ENCODE data around the gene MAP4K2.
"Not testable (repeated sequence)": the region's sequence is repeated elsewhere in the genome, so short reads cannot be mapped to it uniquely, and the experiment has no call there.

The MAP4K2 gene

DNA sequence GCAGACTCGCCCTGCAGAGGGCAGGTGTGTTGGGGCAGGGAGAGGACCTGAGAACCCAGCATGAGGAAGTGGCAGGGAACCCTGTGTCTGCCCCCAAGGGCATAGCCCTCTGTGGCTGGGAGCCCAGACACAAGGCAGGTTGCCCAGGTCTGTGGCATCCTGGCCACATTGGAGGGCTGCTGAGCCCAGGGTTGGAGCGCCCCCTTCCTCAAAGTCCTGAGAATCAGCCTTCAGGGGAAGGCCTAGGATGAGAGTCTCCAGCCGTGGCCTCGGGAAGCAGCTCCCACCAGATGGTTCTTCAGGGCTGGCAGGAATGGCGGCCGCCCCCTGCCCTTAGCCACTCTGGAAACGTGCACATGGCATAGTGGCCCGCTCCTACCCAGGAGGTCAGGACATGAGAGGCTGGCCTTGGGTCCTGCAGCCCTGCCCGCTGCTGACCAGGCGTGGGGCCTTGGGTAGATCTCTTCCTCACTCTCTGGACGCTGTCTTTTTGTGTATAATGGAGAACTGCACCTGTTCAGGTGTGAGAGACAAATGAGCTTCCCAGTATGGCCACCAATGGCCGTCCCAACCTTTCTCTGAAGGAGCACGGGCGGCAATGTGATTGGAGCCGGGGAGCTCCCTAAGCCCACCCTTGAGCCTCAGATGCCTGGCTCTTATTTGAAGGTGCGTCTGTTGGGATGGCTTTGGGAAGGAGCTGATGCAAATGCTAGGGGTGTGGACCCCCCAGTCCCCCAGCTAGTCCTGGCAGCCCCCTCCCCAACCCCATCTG is 46.0 kb upstream of the MAP4K2 start (continued):
- no peak for TF ChIP-seq TOX (CRISPR knock-in tag; IDR thresholded peaks at IDR 0.05; ENCODE audit: borderline replicate concordance)
- no peak for TF ChIP-seq ZC3H10 (CRISPR knock-in tag; IDR thresholded peaks at IDR 0.05)
- TF ChIP-seq ZFP3 (CRISPR knock-in tag; IDR thresholded peaks at IDR 0.05), result no peak
- no peak for TF ChIP-seq CSDC2 (CRISPR knock-in tag; IDR thresholded peaks at IDR 0.05)
- TF ChIP-seq RARB (CRISPR knock-in tag; IDR thresholded peaks at IDR 0.05), result no peak
- TF ChIP-seq OSR1 (CRISPR knock-in tag; IDR thresholded peaks at IDR 0.05), result no peak
- no peak for TF ChIP-seq ESRRG (CRISPR knock-in tag; IDR thresholded peaks at IDR 0.05)
- TF ChIP-seq ARNTL (CRISPR knock-in tag; IDR thresholded peaks at IDR 0.05; ENCODE audit: borderline replicate concordance, low read depth), result no peak
- TF ChIP-seq, protein P1, sequence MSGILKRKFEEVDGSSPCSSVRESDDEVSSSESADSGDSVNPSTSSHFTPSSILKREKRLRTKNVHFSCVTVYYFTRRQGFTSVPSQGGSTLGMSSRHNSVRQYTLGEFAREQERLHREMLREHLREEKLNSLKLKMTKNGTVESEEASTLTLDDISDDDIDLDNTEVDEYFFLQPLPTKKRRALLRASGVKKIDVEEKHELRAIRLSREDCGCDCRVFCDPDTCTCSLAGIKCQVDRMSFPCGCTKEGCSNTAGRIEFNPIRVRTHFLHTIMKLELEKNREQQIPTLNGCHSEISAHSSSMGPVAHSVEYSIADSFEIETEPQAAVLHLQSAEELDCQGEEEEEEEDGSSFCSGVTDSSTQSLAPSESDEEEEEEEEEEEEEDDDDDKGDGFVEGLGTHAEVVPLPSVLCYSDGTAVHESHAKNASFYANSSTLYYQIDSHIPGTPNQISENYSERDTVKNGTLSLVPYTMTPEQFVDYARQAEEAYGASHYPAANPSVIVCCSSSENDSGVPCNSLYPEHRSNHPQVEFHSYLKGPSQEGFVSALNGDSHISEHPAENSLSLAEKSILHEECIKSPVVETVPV (CRISPR knock-in tag; IDR thresholded peaks at IDR 0.05), result no peak

DNA sequence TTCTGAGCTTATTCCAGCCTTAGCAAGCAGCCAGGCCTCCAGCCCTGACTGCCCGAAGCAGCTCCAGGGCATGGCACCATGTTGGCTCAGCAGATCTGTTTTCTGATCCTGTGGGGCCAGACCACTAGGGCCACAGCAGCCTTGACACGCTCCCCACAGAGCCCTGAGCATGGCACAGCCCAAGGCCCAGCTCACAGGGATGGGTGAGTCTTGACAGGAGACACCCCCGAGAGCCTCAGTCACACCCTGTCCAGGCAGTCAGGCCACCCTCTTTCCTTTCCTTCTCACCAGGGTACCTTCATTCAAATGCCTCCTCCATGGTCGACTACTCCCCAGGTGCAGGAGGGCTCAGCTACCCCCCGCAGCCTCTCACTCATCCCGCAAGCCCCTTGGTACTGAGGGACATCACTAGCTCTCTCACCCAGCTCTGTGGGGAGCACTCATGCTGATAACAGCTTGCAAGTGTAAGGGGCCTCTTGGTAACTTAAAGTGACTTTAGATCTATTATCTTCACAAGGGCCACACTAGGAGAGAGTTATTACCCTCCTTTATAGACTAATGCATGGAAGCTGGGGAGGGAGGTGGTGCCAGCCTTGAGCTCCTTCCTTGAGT is 45.3 kb upstream of the MAP4K2 start:
- no peak for TF ChIP-seq ZC3H10 (CRISPR knock-in tag; IDR thresholded peaks at IDR 0.05)
- TF ChIP-seq PPARA (CRISPR knock-in tag; IDR thresholded peaks at IDR 0.05; ENCODE audit: borderline replicate concordance), result no peak
- TF ChIP-seq, protein P2, sequence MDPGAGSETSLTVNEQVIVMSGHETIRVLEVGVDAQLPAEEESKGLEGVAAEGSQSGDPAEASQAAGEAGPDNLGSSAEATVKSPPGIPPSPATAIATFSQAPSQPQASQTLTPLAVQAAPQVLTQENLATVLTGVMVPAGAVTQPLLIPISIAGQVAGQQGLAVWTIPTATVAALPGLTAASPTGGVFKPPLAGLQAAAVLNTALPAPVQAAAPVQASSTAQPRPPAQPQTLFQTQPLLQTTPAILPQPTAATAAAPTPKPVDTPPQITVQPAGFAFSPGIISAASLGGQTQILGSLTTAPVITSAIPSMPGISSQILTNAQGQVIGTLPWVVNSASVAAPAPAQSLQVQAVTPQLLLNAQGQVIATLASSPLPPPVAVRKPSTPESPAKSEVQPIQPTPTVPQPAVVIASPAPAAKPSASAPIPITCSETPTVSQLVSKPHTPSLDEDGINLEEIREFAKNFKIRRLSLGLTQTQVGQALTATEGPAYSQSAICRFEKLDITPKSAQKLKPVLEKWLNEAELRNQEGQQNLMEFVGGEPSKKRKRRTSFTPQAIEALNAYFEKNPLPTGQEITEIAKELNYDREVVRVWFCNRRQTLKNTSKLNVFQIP (CRISPR knock-in tag; IDR thresholded peaks at IDR 0.05; ENCODE audit: borderline replicate concordance, low read depth), result no peak
- TF ChIP-seq ARNTL (CRISPR knock-in tag; IDR thresholded peaks at IDR 0.05; ENCODE audit: borderline replicate concordance, low read depth), result no peak
- TF ChIP-seq ZFP3 (CRISPR knock-in tag; IDR thresholded peaks at IDR 0.05), result no peak
- no peak for TF ChIP-seq TOX (CRISPR knock-in tag; IDR thresholded peaks at IDR 0.05; ENCODE audit: borderline replicate concordance)
- TF ChIP-seq ZFP30 (CRISPR knock-in tag; IDR thresholded peaks at IDR 0.05), result no peak
- TF ChIP-seq RARB (CRISPR knock-in tag; IDR thresholded peaks at IDR 0.05), result no peak
- ATAC-seq, result no peak

DNA sequence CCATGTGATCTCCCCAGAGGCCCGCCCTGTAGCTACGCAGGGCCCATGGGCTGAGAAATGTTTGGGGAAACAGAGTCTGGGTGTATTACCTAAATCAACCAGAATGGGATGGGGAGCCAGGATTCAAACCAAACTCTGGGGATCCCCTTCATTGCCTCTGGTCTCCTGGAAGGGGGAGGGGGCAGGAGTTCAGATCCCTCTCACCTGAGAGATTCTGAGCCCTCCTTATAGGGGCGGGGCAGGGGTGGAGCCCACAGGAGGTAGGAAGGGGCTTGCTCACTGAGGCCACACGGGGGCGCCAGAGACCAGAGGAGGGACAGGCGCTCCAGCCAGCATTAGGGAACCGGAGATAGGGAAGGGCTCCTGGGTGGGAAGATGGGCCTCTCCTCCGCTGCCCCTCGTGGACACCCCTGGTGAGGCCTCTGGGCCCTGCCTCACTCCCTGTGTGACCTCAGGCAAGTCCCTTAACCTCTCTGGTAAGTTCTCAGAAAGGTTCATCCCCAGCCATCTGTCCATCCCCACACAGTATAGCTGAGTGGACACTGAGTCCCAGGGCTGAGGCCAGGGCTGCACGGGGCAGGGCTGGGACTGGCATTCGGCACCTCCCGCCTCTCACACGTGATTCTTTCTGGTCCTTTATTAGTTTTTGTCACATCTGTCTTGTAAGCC is 44.1 kb upstream of the MAP4K2 start:
- TF ChIP-seq, protein P3, sequence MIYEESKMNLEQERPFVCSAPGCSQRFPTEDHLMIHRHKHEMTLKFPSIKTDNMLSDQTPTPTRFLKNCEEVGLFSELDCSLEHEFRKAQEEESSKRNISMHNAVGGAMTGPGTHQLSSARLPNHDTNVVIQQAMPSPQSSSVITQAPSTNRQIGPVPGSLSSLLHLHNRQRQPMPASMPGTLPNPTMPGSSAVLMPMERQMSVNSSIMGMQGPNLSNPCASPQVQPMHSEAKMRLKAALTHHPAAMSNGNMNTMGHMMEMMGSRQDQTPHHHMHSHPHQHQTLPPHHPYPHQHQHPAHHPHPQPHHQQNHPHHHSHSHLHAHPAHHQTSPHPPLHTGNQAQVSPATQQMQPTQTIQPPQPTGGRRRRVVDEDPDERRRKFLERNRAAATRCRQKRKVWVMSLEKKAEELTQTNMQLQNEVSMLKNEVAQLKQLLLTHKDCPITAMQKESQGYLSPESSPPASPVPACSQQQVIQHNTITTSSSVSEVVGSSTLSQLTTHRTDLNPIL (CRISPR knock-in tag; IDR thresholded peaks at IDR 0.05; ENCODE audit: low read depth), result no peak
- TF ChIP-seq, protein P4, sequence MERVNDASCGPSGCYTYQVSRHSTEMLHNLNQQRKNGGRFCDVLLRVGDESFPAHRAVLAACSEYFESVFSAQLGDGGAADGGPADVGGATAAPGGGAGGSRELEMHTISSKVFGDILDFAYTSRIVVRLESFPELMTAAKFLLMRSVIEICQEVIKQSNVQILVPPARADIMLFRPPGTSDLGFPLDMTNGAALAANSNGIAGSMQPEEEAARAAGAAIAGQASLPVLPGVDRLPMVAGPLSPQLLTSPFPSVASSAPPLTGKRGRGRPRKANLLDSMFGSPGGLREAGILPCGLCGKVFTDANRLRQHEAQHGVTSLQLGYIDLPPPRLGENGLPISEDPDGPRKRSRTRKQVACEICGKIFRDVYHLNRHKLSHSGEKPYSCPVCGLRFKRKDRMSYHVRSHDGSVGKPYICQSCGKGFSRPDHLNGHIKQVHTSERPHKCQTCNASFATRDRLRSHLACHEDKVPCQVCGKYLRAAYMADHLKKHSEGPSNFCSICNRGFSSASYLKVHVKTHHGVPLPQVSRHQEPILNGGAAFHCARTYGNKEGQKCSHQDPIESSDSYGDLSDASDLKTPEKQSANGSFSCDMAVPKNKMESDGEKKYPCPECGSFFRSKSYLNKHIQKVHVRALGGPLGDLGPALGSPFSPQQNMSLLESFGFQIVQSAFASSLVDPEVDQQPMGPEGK (CRISPR knock-in tag; IDR thresholded peaks at IDR 0.05; ENCODE audit: borderline replicate concordance), result no peak
- TF ChIP-seq, protein P2 (CRISPR knock-in tag; IDR thresholded peaks at IDR 0.05; ENCODE audit: borderline replicate concordance, low read depth), result no peak
- no peak for TF ChIP-seq ESRRG (CRISPR knock-in tag; IDR thresholded peaks at IDR 0.05)
- TF ChIP-seq ISL1 (CRISPR knock-in tag; IDR thresholded peaks at IDR 0.05), result no peak
- TF ChIP-seq TCF4 (CRISPR knock-in tag; IDR thresholded peaks at IDR 0.05; ENCODE audit: borderline replicate concordance), result no peak
- no peak for TF ChIP-seq ZNF70 (CRISPR knock-in tag; IDR thresholded peaks at IDR 0.05)
- TF ChIP-seq ZC3H10 (CRISPR knock-in tag; IDR thresholded peaks at IDR 0.05), result no peak
- no peak for TF ChIP-seq PPARA (CRISPR knock-in tag; IDR thresholded peaks at IDR 0.05; ENCODE audit: borderline replicate concordance)
- TF ChIP-seq ZNF8 (CRISPR knock-in tag; IDR thresholded peaks at IDR 0.05), result no peak
- TF ChIP-seq ARNTL (CRISPR knock-in tag; IDR thresholded peaks at IDR 0.05; ENCODE audit: borderline replicate concordance, low read depth), result no peak
- TF ChIP-seq ZFP3 (CRISPR knock-in tag; IDR thresholded peaks at IDR 0.05), result no peak
- TF ChIP-seq BACH2 (CRISPR knock-in tag; IDR thresholded peaks at IDR 0.05; ENCODE audit: borderline replicate concordance), result no peak
- peak; percentile 92 for ATAC-seq

DNA sequence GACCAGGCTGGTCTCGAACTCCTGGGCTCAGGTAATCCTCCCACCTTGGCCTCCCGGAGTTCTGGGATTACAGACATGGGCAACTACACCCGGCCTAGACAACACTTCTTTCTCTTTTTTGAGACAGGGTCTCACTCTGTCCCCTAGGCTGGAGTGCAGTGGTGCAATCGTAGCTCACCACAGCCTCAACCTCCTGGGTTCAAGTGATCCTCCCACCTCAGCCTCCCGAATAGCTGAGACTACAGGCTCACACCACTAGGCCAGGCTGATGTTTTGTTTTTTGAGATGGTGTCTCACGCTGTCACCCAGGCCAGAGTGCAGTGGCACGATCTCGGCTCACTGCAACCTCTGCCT is 42.7 kb upstream of the MAP4K2 start:
- ATAC-seq, result not testable (repeated sequence)
